ENCODE measurements around the gene WDR5. TPM values are rescaled to one million over a fixed set of nuclear protein-coding genes. Genes with fewer than 3 reads are reported as not detected.
"Not testable (repeated sequence)": the region's sequence is repeated elsewhere in the genome, so short reads cannot be mapped to it uniquely, and the experiment has no call there.

WDR5 gene
- polyA plus RNA-seq: 10 to 100 TPM; 14.6 to 36.7 (median 23.2) TPM
- long read RNA-seq, donor 1, transcript WDR5-201 (14 exons, 3,151 nt): major isoform, 11 of 11 reads
- long read RNA-seq, donor 1, partial matches to known transcripts: 0 of 11 reads
- long read RNA-seq, donor 1, other reads (novel, unspliced or antisense): 0 of 11 reads
- long read RNA-seq, donor 2, partial matches to known transcripts: 0 of 3 reads
- long read RNA-seq, donor 2, other reads (novel, unspliced or antisense): 0 of 3 reads
- long read RNA-seq, donor 3, partial matches to known transcripts: 0 of 3 reads
- long read RNA-seq, donor 3, other reads (novel, unspliced or antisense): 0 of 3 reads
- long read RNA-seq, donor 4: 0 reads
- long read RNA-seq, donor 5, partial matches to known transcripts: 0 of 2 reads
- long read RNA-seq, donor 5, other reads (novel, unspliced or antisense): 0 of 2 reads
- long read RNA-seq, donor 6, transcript WDR5-201 (14 exons, 3,151 nt): major isoform, 8 of 8 reads
- long read RNA-seq, donor 6, partial matches to known transcripts: 0 of 8 reads
- long read RNA-seq, donor 6, other reads (novel, unspliced or antisense): 0 of 8 reads
- long read RNA-seq, donor 7: 0 reads
- long read RNA-seq, donor 8: 0 reads
- long read RNA-seq, donor 9, partial matches to known transcripts: 0 of 2 reads
- long read RNA-seq, donor 9, other reads (novel, unspliced or antisense): 0 of 2 reads
- long read RNA-seq, donor 10, transcript WDR5-201 (14 exons, 3,151 nt): major isoform, 13 of 13 reads
- long read RNA-seq, donor 10, partial matches to known transcripts: 0 of 13 reads
- long read RNA-seq, donor 10, other reads (novel, unspliced or antisense): 0 of 13 reads

DNA sequence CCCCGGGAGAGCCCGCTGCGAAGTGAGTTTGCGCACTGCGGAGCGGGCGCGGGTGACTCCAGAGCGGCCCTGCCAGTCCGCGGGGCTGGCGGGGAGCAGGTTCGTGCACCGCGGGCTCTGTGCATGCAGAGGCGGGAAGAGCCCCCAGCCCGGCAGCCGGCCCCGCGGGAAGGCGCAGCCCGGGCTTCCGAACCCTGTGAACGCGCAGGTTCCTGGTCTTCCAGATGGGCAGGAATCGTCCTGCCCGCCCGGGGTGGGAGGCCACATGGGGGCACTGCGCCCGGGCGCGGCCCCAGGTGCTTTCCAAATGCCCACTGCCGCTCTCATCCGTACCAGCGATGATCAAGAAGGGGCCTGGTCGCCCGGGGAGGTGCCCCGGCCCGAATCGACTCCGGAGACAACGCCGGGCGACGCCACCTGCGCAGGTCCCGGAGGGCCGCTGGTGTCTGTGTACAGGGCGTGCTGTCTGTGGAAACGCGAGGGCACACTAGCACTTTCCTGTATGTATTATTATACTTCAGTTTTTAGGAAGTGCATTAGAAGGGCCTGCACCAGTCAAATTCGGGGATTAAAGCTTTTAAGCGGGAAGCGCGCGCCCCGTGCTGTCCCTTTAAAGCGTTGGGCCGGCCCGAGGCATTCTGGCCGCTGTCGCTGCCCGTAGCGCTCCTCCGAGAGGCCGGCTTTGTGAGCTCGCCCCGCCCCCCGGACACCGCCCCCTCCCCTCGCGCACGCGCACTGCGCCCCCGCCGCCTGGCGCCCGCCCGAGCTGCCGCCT is at the start of gene WDR5:
WDR5 (plus strand) TSS at position 740 of the 775 bp plus-strand sequence. CDS start 3,796 bp downstream, outside the sequence.
- WGBS, 3 donors: 0 to 1% (median 1%) methylated on average over 68 to 81 of the region's 81 CpGs
- Histone ChIP-seq H3K9me3 (ENCODE audit: control insufficient read depth in 2 of 2, insufficient read depth in 1 of 2, low read depth in 1 of 2, low read length in 1 of 2) (no peaks in the 10 kb centered on the region), H3K27me3 (ENCODE audit: control insufficient read depth in 3 of 3, insufficient read depth in 3 of 3, low read length in 3 of 3) (no peaks in the 10 kb centered on the region), H3K27ac (ENCODE audit: low read depth in 1 of 3, low read length in 2 of 3) (peak within 1 kb of the TSS; percentile 56 to 93 (median 79)), H3K4me1 (ENCODE audit: control insufficient read depth in 3 of 3, insufficient read depth in 2 of 3, low read depth in 1 of 3, low read length in 2 of 3) (peaks cover 8 to 18% (median 17%) of the 10 kb centered on the region in 3 donors), H3K4me3 (ENCODE audit: low read depth in 1 of 3, low read length in 3 of 3) (peak within 1 kb of the TSS; percentile 86 to 94 (median 92)), H3K36me3 (ENCODE audit: control insufficient read depth in 3 of 3, insufficient read depth in 2 of 3, low read depth in 1 of 3, low read length in 3 of 3) (peaks cover 0 to 25% (median 7%) of the 10 kb centered on the region in 3 donors)
- FAIRE-seq (no peak), DNase-seq (peak; percentile 91 to 94)

DNA sequence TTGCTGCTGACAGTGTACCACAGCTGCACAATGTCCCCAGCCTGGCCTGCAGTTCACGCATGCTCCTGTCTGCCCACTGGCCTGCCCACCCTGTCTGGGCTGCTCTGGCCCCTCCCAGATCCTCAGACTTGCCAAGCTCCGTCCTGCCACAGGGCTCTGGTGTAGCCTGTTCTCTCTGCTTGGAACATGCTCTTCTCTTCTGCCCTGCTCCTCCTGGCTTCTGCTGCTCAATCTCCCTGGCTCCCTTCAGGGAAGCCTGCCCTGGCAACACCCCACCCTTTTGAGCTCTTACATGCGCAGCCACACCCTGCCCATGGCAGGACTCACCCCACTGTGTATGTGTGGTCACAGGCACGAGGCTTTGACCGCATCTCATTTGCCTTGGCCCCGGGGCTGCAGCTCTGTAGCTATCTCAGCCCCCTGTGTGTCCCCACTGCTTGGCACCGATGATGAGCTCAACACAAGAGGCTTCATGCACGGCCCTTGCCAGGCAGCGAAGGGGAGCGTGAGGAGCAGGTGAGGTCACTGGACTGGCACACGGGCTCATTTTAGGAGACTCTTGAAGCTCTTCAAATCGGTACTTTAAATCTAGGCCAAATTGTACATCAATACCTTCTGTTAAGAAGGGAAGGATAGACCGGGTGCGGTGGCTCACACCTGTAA is 47.7 kb upstream of the WDR5 start:
- H3K27me3 ChIP-seq (ENCODE audit: control insufficient read depth in 3 of 3, insufficient read depth in 3 of 3, low read length in 3 of 3): peaks cover 0 to 1% (median 0%) of the 10 kb centered on the region in 3 donors
- no peak overlapping the region for H3K4me3 ChIP-seq (ENCODE audit: low read depth in 1 of 3, low read length in 3 of 3)
- no peaks in the 10 kb centered on the region for H3K4me1 ChIP-seq (ENCODE audit: control insufficient read depth in 3 of 3, insufficient read depth in 2 of 3, low read depth in 1 of 3, low read length in 2 of 3)
- DNase-seq (no peak), FAIRE-seq (no peak)
- H3K36me3 ChIP-seq (ENCODE audit: control insufficient read depth in 3 of 3, insufficient read depth in 2 of 3, low read depth in 1 of 3, low read length in 3 of 3): no peaks in the 10 kb centered on the region
- H3K9me3 ChIP-seq (ENCODE audit: control insufficient read depth in 2 of 2, insufficient read depth in 1 of 2, low read depth in 1 of 2, low read length in 1 of 2): peaks cover 0 to 8% of the 10 kb centered on the region in 2 donors
- H3K27ac ChIP-seq (ENCODE audit: low read depth in 1 of 3, low read length in 2 of 3): no peak overlapping the region
- WGBS, 3 donors: 67 to 84% (median 73%) methylated on average over 14 of the region's 14 CpGs

GRCh38 chr9:134089972-134090371 is 45.9 kb upstream of the WDR5 start:
- FAIRE-seq (no peak), DNase-seq (no peak)
- no peak overlapping the region for H3K4me3 ChIP-seq (ENCODE audit: low read depth in 1 of 3, low read length in 3 of 3)
- H3K27me3 ChIP-seq (ENCODE audit: control insufficient read depth in 3 of 3, insufficient read depth in 3 of 3, low read length in 3 of 3): no peaks in the 10 kb centered on the region
- 67 to 78% (median 68%) methylated on average over 4 of the region's 4 CpGs for WGBS, 3 donors
- no peaks in the 10 kb centered on the region for H3K4me1 ChIP-seq (ENCODE audit: control insufficient read depth in 3 of 3, insufficient read depth in 2 of 3, low read depth in 1 of 3, low read length in 2 of 3)
- H3K9me3 ChIP-seq (ENCODE audit: control insufficient read depth in 2 of 2, insufficient read depth in 1 of 2, low read depth in 1 of 2, low read length in 1 of 2): peaks cover 0 to 8% of the 10 kb centered on the region in 2 donors
- no peaks in the 10 kb centered on the region for H3K36me3 ChIP-seq (ENCODE audit: control insufficient read depth in 3 of 3, insufficient read depth in 2 of 3, low read depth in 1 of 3, low read length in 3 of 3)
- no peak overlapping the region for H3K27ac ChIP-seq (ENCODE audit: low read depth in 1 of 3, low read length in 2 of 3)

DNA sequence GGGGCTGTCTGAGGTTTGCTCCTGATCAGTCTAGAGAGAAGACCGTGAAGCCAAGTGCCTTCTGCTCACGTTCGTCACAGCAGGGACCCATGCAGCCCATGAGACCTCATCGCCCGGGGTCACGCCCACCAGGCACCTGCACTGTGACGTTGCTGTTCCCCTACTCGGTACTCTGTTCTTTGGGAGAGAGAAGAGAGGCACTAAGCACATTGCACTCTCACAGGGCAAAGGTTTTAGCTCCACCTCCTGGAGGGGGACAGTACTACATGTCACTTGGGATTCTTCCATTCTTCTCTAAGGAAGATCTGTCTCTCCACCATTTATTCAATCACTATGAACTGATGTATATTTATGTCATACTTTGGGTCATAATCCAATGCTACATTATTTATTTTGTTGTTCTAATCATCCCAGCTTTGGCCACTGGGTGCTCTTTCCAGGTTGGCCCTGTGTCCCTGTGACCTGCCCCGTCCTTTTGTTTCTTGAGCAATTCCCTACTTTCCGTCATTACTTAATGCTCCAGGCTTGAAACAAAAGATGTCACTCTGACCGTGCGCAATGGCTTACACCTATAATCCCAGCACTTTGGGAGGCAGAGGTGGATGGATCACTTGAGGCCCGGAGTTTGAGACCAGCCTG is 36.6 kb upstream of the WDR5 start:
- Histone ChIP-seq H3K9me3 (ENCODE audit: control insufficient read depth in 2 of 2, insufficient read depth in 1 of 2, low read depth in 1 of 2, low read length in 1 of 2) (no peaks in the 10 kb centered on the region), H3K27me3 (ENCODE audit: control insufficient read depth in 3 of 3, insufficient read depth in 3 of 3, low read length in 3 of 3) (no peaks in the 10 kb centered on the region), H3K36me3 (ENCODE audit: control insufficient read depth in 3 of 3, insufficient read depth in 2 of 3, low read depth in 1 of 3, low read length in 3 of 3) (peaks cover 0 to 2% (median 0%) of the 10 kb centered on the region in 3 donors), H3K4me3 (ENCODE audit: low read depth in 1 of 3, low read length in 3 of 3) (no peak overlapping the region), H3K27ac (ENCODE audit: low read depth in 1 of 3, low read length in 2 of 3) (no peak overlapping the region), H3K4me1 (ENCODE audit: control insufficient read depth in 3 of 3, insufficient read depth in 2 of 3, low read depth in 1 of 3, low read length in 2 of 3) (no peaks in the 10 kb centered on the region)
- 32 to 46% (median 37%) methylated on average over 13 of the region's 13 CpGs for WGBS, 3 donors
- FAIRE-seq (no peak), DNase-seq (peak; percentile 59 to 66)

- Histone ChIP-seq H3K27ac (ENCODE audit: low read depth in 1 of 3, low read length in 2 of 3) (no peak overlapping the region), H3K4me1 (ENCODE audit: control insufficient read depth in 3 of 3, insufficient read depth in 2 of 3, low read depth in 1 of 3, low read length in 2 of 3) (no peaks in the 10 kb centered on the region), H3K27me3 (ENCODE audit: control insufficient read depth in 3 of 3, insufficient read depth in 3 of 3, low read length in 3 of 3) (no peaks in the 10 kb centered on the region), H3K4me3 (ENCODE audit: low read depth in 1 of 3, low read length in 3 of 3) (no peak overlapping the region), H3K9me3 (ENCODE audit: control insufficient read depth in 2 of 2, insufficient read depth in 1 of 2, low read depth in 1 of 2, low read length in 1 of 2) (no peaks in the 10 kb centered on the region), H3K36me3 (ENCODE audit: control insufficient read depth in 3 of 3, insufficient read depth in 2 of 3, low read depth in 1 of 3, low read length in 3 of 3) (peaks cover 0 to 2% (median 0%) of the 10 kb centered on the region in 3 donors)
- 86 to 90% (median 88%) methylated on average over 5 of the region's 5 CpGs for WGBS, 3 donors
- DNase-seq (no peak), FAIRE-seq (no peak)
Measured at GRCh38 chr9:134100040-134100439, 35.8 kb upstream of the WDR5 start.

DNA sequence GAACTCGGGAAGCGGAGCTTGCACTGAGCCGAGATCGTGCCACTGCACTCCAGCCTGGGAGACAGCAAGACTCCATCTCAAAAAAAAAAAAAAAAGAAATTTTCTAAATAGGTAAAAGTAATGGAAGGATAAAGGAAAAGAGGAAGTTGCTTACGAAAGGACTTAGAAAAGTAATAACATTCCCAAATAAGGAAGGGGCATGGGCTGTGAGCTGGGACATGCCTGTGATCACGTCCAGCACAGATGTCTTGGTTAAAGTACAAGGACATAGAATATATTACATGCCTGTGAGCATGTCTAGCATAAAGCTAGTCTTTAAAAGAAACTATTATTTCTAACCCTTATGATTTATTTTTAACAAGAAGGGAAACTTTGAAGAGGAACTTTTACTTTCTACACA is 34.7 kb upstream of the WDR5 start:
- H3K27me3 ChIP-seq (ENCODE audit: control insufficient read depth in 3 of 3, insufficient read depth in 3 of 3, low read length in 3 of 3); H3K36me3 ChIP-seq (ENCODE audit: control insufficient read depth in 3 of 3, insufficient read depth in 2 of 3, low read depth in 1 of 3, low read length in 3 of 3); FAIRE-seq; H3K27ac ChIP-seq (ENCODE audit: low read depth in 1 of 3, low read length in 2 of 3); H3K9me3 ChIP-seq (ENCODE audit: control insufficient read depth in 2 of 2, insufficient read depth in 1 of 2, low read depth in 1 of 2, low read length in 1 of 2); H3K4me3 ChIP-seq (ENCODE audit: low read depth in 1 of 3, low read length in 3 of 3); H3K4me1 ChIP-seq (ENCODE audit: control insufficient read depth in 3 of 3, insufficient read depth in 2 of 3, low read depth in 1 of 3, low read length in 2 of 3): not testable (repeated sequence)
- DNase-seq: peak in 1 of 2 donors; percentile 21
- 58 to 66% (median 61%) methylated on average over 6 of the region's 6 CpGs for WGBS, 3 donors

- no peak overlapping the region for H3K27ac ChIP-seq (ENCODE audit: low read depth in 1 of 3, low read length in 2 of 3)
- H3K4me3 ChIP-seq (ENCODE audit: low read depth in 1 of 3, low read length in 3 of 3): no peak overlapping the region
- no peaks in the 10 kb centered on the region for H3K4me1 ChIP-seq (ENCODE audit: control insufficient read depth in 3 of 3, insufficient read depth in 2 of 3, low read depth in 1 of 3, low read length in 2 of 3)
- DNase-seq (no peak), FAIRE-seq (no peak)
- 62 to 80% (median 65%) methylated on average over 11 of the region's 11 CpGs for WGBS, 3 donors
- no peaks in the 10 kb centered on the region for H3K36me3 ChIP-seq (ENCODE audit: control insufficient read depth in 3 of 3, insufficient read depth in 2 of 3, low read depth in 1 of 3, low read length in 3 of 3)
- H3K27me3 ChIP-seq (ENCODE audit: control insufficient read depth in 3 of 3, insufficient read depth in 3 of 3, low read length in 3 of 3): no peaks in the 10 kb centered on the region
- no peaks in the 10 kb centered on the region for H3K9me3 ChIP-seq (ENCODE audit: control insufficient read depth in 2 of 2, insufficient read depth in 1 of 2, low read depth in 1 of 2, low read length in 1 of 2)
Measured at GRCh38 chr9:134101623-134102149, 34.2 kb upstream of the WDR5 start.
